Measurements from ENCODE around the gene C6orf132. TPM values are rescaled to one million over a fixed set of nuclear protein-coding genes. Genes with fewer than 3 reads are reported as not detected.

Gene C6orf132
- total RNA-seq, 1 donor from 2014 or later = 0.23 TPM

DNA sequence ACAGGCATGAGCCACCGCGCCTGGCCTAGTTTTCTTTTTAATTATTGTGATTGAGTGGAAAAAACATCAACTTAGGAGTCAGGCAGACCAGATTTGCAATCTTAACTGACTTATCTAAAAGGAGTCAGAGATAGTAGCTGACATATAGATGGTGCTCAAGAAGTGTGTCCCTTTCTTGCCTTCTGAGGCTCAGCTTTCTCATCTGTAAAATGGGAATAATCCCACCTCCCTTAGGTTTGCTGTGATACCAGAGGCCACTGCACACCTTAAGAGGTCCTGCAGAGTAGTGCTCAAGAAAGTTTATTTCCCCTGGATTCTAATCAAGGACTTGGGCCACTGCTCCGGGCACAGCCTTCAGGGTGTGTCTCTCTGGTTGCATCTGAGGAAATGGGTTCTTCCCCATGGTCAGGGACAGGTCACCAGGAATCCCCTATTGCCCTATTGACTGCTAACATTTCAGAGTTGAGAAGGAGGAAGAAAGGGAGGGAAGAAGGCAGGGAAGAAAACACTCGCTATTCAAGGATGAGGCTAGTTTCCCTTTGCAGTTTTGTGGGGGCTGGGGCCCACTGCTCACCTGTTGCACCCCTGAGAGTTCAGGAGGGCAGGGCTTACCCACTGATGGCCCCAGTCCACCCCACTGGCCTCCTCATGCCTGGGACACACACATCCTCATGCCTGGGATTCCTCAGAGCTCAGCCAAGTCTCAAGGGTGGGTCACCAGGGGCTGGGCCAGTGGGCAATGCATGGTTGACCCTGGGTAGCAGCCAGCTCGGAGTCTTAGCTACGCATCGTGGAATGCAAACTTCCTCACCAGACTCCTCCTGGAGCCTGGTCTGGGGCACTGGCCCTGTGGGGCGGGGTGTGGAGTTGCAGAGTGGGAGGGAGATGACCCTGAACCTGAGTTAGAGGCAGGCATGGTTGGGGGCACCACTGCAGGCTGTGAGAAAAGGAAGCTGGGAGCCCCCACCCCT is 21.2 kb downstream of the C6orf132 start:
- peaks cover 6% of the 10 kb centered on the region for H3K27me3 Mint-ChIP-seq (ENCODE audit: low read depth)
- H3K9me3 Mint-ChIP-seq = no peaks in the 10 kb centered on the region
- no peak overlapping the region for H3K27ac Mint-ChIP-seq
- no peak for DNase-seq (ENCODE audit: low spot score)
- H3K36me3 Mint-ChIP-seq (ENCODE audit: low read depth) = no peaks in the 10 kb centered on the region
- intact Hi-C loops (cut with micrococcal nuclease) = no loop called here
- no peaks in the 10 kb centered on the region for H3K4me1 Mint-ChIP-seq (ENCODE audit: low read depth)
- no peak overlapping the region for H3K4me3 Mint-ChIP-seq (ENCODE audit: low read depth)

DNA sequence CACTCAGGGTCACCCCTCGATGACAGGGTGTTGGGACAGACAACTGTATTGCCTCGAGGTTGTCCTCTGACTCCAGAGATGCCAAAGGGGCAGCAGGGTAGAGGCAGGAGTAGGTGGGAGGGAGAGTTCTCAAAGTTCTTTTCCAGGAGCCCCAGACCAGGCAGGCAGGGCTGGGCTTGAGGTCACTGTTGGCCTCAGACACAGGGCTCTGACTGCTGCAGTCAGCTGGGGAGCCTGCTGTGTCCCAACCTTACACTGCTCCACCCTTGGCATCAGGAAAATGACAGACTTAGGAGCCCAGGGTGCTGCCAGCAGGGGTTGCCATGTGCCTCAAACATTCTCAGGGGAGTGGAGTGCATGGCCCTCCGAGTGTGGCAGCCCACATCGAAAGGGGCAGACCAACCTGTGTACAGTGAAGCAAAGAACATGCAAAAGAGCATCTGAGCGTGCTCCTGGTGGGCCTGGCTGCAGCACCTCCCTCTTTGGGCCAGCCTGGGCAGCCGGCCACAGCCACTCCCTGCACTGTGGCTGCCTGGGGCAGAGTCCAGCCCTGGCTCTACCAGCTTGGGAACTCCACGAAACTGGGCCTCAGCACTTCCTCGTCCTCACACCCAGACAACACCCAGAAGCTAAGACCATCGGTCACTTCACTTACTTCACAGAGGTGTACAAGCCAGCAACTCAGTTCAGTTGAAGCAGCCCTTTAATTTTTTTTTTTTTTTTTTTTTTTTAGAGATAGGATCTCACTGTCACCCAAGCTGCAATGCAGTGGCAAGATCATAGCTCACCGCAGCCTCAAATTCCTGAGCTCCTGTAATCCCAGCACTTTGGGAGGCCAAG is 24.0 kb downstream of the C6orf132 start:
- Mint-ChIP-seq H3K36me3 (ENCODE audit: low read depth) (no peaks in the 10 kb centered on the region), H3K9me3 (no peaks in the 10 kb centered on the region), H3K4me3 (ENCODE audit: low read depth) (no peak overlapping the region), H3K4me1 (ENCODE audit: low read depth) (peaks cover 1% of the 10 kb centered on the region), H3K27ac (no peak overlapping the region), H3K27me3 (ENCODE audit: low read depth) (peaks cover 6% of the 10 kb centered on the region)
- intact Hi-C loops (cut with micrococcal nuclease) = no loop called here
- no peak for DNase-seq (ENCODE audit: low spot score)

GRCh38 chr6:42117843-42118161 is 24.6 kb downstream of the C6orf132 start:
- no peaks in the 10 kb centered on the region for H3K9me3 Mint-ChIP-seq
- H3K4me3 Mint-ChIP-seq (ENCODE audit: low read depth) = no peak overlapping the region
- peaks cover 1% of the 10 kb centered on the region for H3K4me1 Mint-ChIP-seq (ENCODE audit: low read depth)
- no peak for DNase-seq (ENCODE audit: low spot score)
- intact Hi-C loops (cut with micrococcal nuclease) = no loop called here
- H3K27ac Mint-ChIP-seq = no peak overlapping the region
- H3K36me3 Mint-ChIP-seq (ENCODE audit: low read depth) = no peaks in the 10 kb centered on the region
- H3K27me3 Mint-ChIP-seq (ENCODE audit: low read depth) = peaks cover 6% of the 10 kb centered on the region

DNA sequence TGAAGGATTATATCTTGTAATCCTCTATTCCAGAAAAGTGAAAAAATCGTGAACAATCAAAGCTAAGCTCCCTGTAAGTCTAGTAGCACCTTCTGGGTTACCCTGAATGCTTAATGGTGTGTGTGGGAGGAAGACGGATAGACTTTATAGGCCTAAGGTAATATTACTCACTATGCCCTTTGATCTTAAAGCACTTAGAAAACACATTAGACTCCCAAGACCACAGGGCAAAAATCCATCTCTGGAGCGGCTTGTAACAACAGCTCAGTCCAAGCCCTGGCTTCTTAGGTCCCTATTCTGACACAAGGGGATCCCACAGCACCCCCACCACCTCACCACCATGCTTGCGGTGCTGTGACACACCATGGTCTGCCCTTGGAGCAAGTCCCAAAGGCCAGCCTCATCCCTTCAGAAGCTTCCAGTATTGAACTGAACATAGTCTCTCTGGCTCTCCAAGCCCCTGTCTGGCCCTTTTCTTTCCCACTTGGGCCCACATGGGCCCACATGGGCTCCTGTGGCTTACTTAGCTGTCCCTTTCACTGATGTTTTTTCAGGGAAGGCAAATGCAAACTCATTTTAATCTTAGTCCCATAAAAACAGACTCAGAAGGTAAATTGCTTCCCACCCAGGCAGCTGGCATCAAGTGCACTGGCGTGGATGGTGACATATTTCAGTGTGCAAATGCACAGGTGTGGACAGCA is 28.3 kb downstream of the C6orf132 start:
- Mint-ChIP-seq H3K4me1 (ENCODE audit: low read depth) (peaks cover 1% of the 10 kb centered on the region), H3K9me3 (no peaks in the 10 kb centered on the region), H3K36me3 (ENCODE audit: low read depth) (no peaks in the 10 kb centered on the region), H3K4me3 (ENCODE audit: low read depth) (no peak overlapping the region), H3K27me3 (ENCODE audit: low read depth) (peaks cover 9% of the 10 kb centered on the region), H3K27ac (no peak overlapping the region)
- DNase-seq (ENCODE audit: low spot score) = no peak
- intact Hi-C loops (cut with micrococcal nuclease) = no loop called here

- DNase-seq (ENCODE audit: low spot score) = no peak
- H3K27me3 Mint-ChIP-seq (ENCODE audit: low read depth) = peaks cover 9% of the 10 kb centered on the region
- H3K4me1 Mint-ChIP-seq (ENCODE audit: low read depth) = peaks cover 1% of the 10 kb centered on the region
- H3K9me3 Mint-ChIP-seq = no peaks in the 10 kb centered on the region
- no peak overlapping the region for H3K27ac Mint-ChIP-seq
- intact Hi-C loops (cut with micrococcal nuclease) = no loop called here
- H3K36me3 Mint-ChIP-seq (ENCODE audit: low read depth) = no peaks in the 10 kb centered on the region
- H3K4me3 Mint-ChIP-seq (ENCODE audit: low read depth) = no peak overlapping the region
These were observed 30.1 kb downstream of the C6orf132 start for GRCh38 chr6:42112351-42112750.

- no peaks in the 10 kb centered on the region for H3K9me3 Mint-ChIP-seq
- intact Hi-C loops (cut with micrococcal nuclease) = no loop called here
- H3K27ac Mint-ChIP-seq = no peak overlapping the region
- H3K4me1 Mint-ChIP-seq (ENCODE audit: low read depth) = peaks cover 1% of the 10 kb centered on the region
- H3K36me3 Mint-ChIP-seq (ENCODE audit: low read depth) = no peaks in the 10 kb centered on the region
- no peak for DNase-seq (ENCODE audit: low spot score)
- no peak overlapping the region for H3K4me3 Mint-ChIP-seq (ENCODE audit: low read depth)
- peaks cover 3% of the 10 kb centered on the region for H3K27me3 Mint-ChIP-seq (ENCODE audit: low read depth)
These were observed 31.7 kb downstream of the C6orf132 start for GRCh38 chr6:42110683-42111082.

- Mint-ChIP-seq H3K36me3 (ENCODE audit: low read depth) (no peaks in the 10 kb centered on the region), H3K9me3 (no peaks in the 10 kb centered on the region), H3K27ac (no peak overlapping the region), H3K4me1 (ENCODE audit: low read depth) (peaks cover 4% of the 10 kb centered on the region), H3K4me3 (ENCODE audit: low read depth) (no peak overlapping the region), H3K27me3 (ENCODE audit: low read depth) (peaks cover 3% of the 10 kb centered on the region)
- intact Hi-C loops (cut with micrococcal nuclease) = no loop called here
- no peak for DNase-seq (ENCODE audit: low spot score)
These were observed 34.3 kb downstream of the C6orf132 start for GRCh38 chr6:42108071-42108470.

GRCh38 chr6:42106112-42107023 is 36.1 kb downstream of the C6orf132 start:
- Mint-ChIP-seq H3K4me1 (ENCODE audit: low read depth) (peaks cover 6% of the 10 kb centered on the region), H3K27me3 (ENCODE audit: low read depth) (no peaks in the 10 kb centered on the region), H3K36me3 (ENCODE audit: low read depth) (no peaks in the 10 kb centered on the region), H3K27ac (no peak overlapping the region), H3K4me3 (ENCODE audit: low read depth) (no peak overlapping the region), H3K9me3 (no peaks in the 10 kb centered on the region)
- intact Hi-C loops (cut with micrococcal nuclease) = no loop called here
- DNase-seq (ENCODE audit: low spot score) = no peak

GRCh38 chr6:42105709-42106108 is 36.7 kb downstream of the C6orf132 start:
- Mint-ChIP-seq H3K27me3 (ENCODE audit: low read depth) (no peaks in the 10 kb centered on the region), H3K36me3 (ENCODE audit: low read depth) (no peaks in the 10 kb centered on the region), H3K4me3 (ENCODE audit: low read depth) (no peak overlapping the region), H3K9me3 (no peaks in the 10 kb centered on the region), H3K4me1 (ENCODE audit: low read depth) (peaks cover 9% of the 10 kb centered on the region), H3K27ac (no peak overlapping the region)
- intact Hi-C loops (cut with micrococcal nuclease) = loop anchor here (2.0 kb wide), 1 partner anchor 319 kb away; the partner anchor contains the start of gene TOMM6
- no peak for DNase-seq (ENCODE audit: low spot score)

DNA sequence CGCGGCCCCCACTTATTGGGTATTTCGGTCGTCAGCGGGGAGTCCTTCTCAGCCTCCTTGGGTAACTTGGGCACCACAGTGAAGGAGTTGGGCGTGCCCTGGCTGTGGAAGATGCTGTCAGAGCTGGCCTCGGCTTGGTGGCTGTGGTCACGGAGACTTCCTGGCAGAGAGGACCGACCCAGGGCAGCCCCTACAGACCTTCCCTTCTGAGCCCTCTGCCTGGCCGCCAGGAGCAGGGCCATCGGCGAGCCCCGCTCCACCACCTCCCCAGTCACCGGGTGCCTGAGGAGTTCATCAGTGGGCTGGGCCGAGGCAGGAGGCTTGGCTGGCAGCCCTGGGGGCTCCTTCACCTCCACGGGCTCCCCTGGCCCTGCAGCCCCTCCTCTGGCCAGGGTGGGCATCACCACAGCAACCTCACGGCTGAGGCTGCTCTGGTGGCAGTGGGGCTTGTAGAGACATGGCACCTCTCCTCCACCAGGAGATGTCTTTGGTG is 37.2 kb downstream of the C6orf132 start:
- H3K4me3 Mint-ChIP-seq (ENCODE audit: low read depth) = no peak overlapping the region
- no peaks in the 10 kb centered on the region for H3K9me3 Mint-ChIP-seq
- no peaks in the 10 kb centered on the region for H3K36me3 Mint-ChIP-seq (ENCODE audit: low read depth)
- no peaks in the 10 kb centered on the region for H3K27me3 Mint-ChIP-seq (ENCODE audit: low read depth)
- H3K27ac Mint-ChIP-seq = no peak overlapping the region
- intact Hi-C loops (cut with micrococcal nuclease) = loop anchor here (2.0 kb wide), 1 partner anchor 318 kb away; the partner anchor contains the start of gene TOMM6
- H3K4me1 Mint-ChIP-seq (ENCODE audit: low read depth) = peaks cover 14% of the 10 kb centered on the region
- no peak for DNase-seq (ENCODE audit: low spot score)

GRCh38 chr6:42104804-42105125 is 37.7 kb downstream of the C6orf132 start:
- no peak overlapping the region for H3K4me3 Mint-ChIP-seq (ENCODE audit: low read depth)
- intact Hi-C loops (cut with micrococcal nuclease) = loop anchor here (1.0 to 2.0 kb wide), 2 partner anchors 29 to 318 kb away; partner anchors contain the start of gene TOMM6
- no peak for DNase-seq (ENCODE audit: low spot score)
- no peaks in the 10 kb centered on the region for H3K9me3 Mint-ChIP-seq
- no peaks in the 10 kb centered on the region for H3K36me3 Mint-ChIP-seq (ENCODE audit: low read depth)
- H3K27ac Mint-ChIP-seq = no peak overlapping the region
- H3K4me1 Mint-ChIP-seq (ENCODE audit: low read depth) = peaks cover 18% of the 10 kb centered on the region
- H3K27me3 Mint-ChIP-seq (ENCODE audit: low read depth) = no peaks in the 10 kb centered on the region
